Erythroblast (primary cell): Measurements from ENCODE around the gene RORC.

Experiments
- GATA1 ChIP-seq: IDR thresholded peaks from 2 replicates; pipeline ENCODE4 v1.6.1; 2011; ENCODE audit warnings: low read depth, mild to moderate bottlenecking, control low read depth, low read length, moderate library complexity
- POLR2A ChIP-seq: IDR thresholded peaks from 2 replicates; pipeline ENCODE4 v1.6.1; 2011; ENCODE audit warnings: mild to moderate bottlenecking, low read length

DNA sequence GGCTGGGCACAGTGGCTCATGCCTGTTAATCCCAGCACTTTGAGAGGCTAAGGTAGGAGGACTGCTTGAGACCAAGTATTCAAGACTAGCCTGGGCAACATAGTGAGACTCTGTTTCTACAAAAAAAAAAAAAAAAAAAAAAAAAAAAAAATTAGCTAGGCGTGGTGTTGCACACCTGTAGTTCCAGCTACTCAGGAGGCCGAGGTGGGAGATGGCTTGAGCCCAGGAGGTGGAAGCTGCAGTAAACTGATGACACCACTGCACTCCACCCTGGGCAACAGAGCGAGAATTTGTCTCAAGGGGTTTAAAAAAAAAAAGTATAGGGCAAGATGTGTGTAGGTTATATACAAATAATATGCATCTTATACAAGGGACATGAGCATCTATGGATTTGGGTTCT, 43.9 kb downstream of the RORC start:
- TF ChIP-seq POLR2A (no peak), GATA1 (no peak)
